ENCODE results near the gene BTRC.
A peak's percentile ranks its signal among the peaks of the same experiment; 100 is the strongest.

Gene BTRC

DNA sequence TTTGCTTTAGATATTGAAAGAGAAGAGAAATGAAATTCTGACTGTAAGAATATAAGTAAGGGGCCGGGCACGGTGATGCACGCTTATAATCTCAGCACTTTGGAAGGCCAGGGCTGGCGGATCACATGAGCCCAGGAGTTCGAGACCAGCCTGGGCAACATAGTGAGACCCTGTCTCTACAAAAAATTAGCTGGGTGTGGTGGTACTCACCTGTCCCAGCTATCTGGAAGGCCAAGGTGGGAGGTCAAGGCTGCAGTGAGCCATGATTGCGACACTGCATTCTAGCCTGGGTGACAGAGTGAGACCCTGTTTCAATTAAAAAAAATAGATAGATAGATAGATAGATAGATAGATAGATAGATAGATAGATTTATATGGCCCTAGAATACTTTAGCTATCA lies 82.3 kb downstream of the BTRC start:
- TF ChIP-seq TCF4 (CRISPR knock-in tag; IDR thresholded peaks at IDR 0.05; ENCODE audit: borderline replicate concordance) (no peak), ZFP30 (CRISPR knock-in tag; IDR thresholded peaks at IDR 0.05) (no peak), ZNF8 (CRISPR knock-in tag; IDR thresholded peaks at IDR 0.05) (no peak), ZNF565 (CRISPR knock-in tag; conservative IDR thresholded peaks at IDR 0.05; ENCODE audit: low read depth) (no peak), OSR1 (CRISPR knock-in tag; IDR thresholded peaks at IDR 0.05) (no peak), TOX (CRISPR knock-in tag; IDR thresholded peaks at IDR 0.05; ENCODE audit: borderline replicate concordance) (no peak), PPARA (CRISPR knock-in tag; IDR thresholded peaks at IDR 0.05; ENCODE audit: borderline replicate concordance) (no peak), ZC3H10 (CRISPR knock-in tag; IDR thresholded peaks at IDR 0.05) (no peak), CSDC2 (CRISPR knock-in tag; IDR thresholded peaks at IDR 0.05) (no peak), POU6F1 (CRISPR knock-in tag; IDR thresholded peaks at IDR 0.05; ENCODE audit: borderline replicate concordance, low read depth) (no peak), CSRNP3 (CRISPR knock-in tag; IDR thresholded peaks at IDR 0.05) (no peak), ESRRG (CRISPR knock-in tag; IDR thresholded peaks at IDR 0.05) (no peak), ZNF70 (CRISPR knock-in tag; IDR thresholded peaks at IDR 0.05) (no peak), GLIS3 (CRISPR knock-in tag; IDR thresholded peaks at IDR 0.05) (no peak), BACH2 (CRISPR knock-in tag; IDR thresholded peaks at IDR 0.05; ENCODE audit: borderline replicate concordance) (no peak), ZFP3 (CRISPR knock-in tag; IDR thresholded peaks at IDR 0.05) (no peak), TSHZ2 (CRISPR knock-in tag; IDR thresholded peaks at IDR 0.05) (no peak), RARB (CRISPR knock-in tag; IDR thresholded peaks at IDR 0.05) (no peak)
- TF ChIP-seq, protein P1, sequence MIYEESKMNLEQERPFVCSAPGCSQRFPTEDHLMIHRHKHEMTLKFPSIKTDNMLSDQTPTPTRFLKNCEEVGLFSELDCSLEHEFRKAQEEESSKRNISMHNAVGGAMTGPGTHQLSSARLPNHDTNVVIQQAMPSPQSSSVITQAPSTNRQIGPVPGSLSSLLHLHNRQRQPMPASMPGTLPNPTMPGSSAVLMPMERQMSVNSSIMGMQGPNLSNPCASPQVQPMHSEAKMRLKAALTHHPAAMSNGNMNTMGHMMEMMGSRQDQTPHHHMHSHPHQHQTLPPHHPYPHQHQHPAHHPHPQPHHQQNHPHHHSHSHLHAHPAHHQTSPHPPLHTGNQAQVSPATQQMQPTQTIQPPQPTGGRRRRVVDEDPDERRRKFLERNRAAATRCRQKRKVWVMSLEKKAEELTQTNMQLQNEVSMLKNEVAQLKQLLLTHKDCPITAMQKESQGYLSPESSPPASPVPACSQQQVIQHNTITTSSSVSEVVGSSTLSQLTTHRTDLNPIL (CRISPR knock-in tag; IDR thresholded peaks at IDR 0.05; ENCODE audit: low read depth): no peak
- TF ChIP-seq, protein P2, sequence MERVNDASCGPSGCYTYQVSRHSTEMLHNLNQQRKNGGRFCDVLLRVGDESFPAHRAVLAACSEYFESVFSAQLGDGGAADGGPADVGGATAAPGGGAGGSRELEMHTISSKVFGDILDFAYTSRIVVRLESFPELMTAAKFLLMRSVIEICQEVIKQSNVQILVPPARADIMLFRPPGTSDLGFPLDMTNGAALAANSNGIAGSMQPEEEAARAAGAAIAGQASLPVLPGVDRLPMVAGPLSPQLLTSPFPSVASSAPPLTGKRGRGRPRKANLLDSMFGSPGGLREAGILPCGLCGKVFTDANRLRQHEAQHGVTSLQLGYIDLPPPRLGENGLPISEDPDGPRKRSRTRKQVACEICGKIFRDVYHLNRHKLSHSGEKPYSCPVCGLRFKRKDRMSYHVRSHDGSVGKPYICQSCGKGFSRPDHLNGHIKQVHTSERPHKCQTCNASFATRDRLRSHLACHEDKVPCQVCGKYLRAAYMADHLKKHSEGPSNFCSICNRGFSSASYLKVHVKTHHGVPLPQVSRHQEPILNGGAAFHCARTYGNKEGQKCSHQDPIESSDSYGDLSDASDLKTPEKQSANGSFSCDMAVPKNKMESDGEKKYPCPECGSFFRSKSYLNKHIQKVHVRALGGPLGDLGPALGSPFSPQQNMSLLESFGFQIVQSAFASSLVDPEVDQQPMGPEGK (CRISPR knock-in tag; IDR thresholded peaks at IDR 0.05; ENCODE audit: borderline replicate concordance): no peak
- no peak for ATAC-seq

DNA sequence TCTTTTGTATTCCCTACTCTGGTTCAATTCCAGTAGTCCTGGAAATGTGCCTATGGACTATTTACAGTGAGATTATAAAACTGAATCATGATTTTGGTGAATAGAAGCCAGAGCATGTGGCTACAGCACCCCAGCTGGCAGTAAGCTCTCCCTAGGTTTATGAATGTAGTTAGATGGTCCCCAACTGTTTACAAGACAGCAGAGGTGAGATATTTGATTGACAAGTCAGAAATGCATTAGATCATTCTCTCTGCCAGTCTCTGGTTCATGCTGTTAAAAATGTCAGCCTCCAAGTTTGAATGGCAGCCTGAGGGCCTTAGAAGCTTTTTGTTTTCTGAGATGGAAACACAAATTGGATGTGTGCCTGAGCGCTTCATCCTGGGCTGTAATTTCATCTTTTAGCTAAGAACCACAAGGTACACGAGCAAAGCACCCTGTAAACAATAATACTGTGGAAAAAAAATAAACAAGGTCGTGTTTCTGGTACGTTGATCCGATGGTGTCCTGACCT lies 85.0 kb downstream of the BTRC start:
- TF ChIP-seq TSHZ2 (CRISPR knock-in tag; IDR thresholded peaks at IDR 0.05) (0 out of 2 replicates have a peak, but pooled peaks have one; percentile 46), ZNF8 (CRISPR knock-in tag; IDR thresholded peaks at IDR 0.05) (no peak)
- no peak for ATAC-seq
